Adrenal gland (tissue), 12 donors: Measurements from ENCODE around the gene PPP2R3B. TPM values are rescaled to one million over a fixed set of nuclear protein-coding genes. Genes with fewer than 3 reads are reported as not detected.

Experiments
- DNase-seq, 7 donors: peaks; one replicate each; pipeline ENCODE4 v3.0.0-alpha.2; 2019 to 2020
- H3K27ac ChIP-seq, 5 donors: fragments of 200-600 bp; sonication (generic) in 4 of 5; 1 replicate in 3 of 5; 2 replicates in 2 of 5; pipeline versions ENCODE4 v1.5.1 to v1.8.0; 2016 to 2020; ENCODE audit warnings: mild to moderate bottlenecking in 1 of 5
- H3K27me3 ChIP-seq: fragments of 200-600 bp; 2 replicates; pipeline ENCODE4 v1.8.0; 2021
- H3K36me3 ChIP-seq, 2 donors: fragments of 200-600 bp; replicated peaks in 1 of 2; 1 replicate in 1 of 2; 2 replicates in 1 of 2; pipeline versions ENCODE4 v1.5.1 to v1.8.0; 2018 to 2022
- H3K4me1 ChIP-seq, 2 donors: fragments of 200-600 bp; replicated peaks in 1 of 2; 1 replicate in 1 of 2; 2 replicates in 1 of 2; pipeline versions ENCODE4 v1.5.1 to v1.8.0; 2018 to 2021
- H3K4me3 ChIP-seq, 4 donors: fragments of 200-600 bp; sonication (generic) in 3 of 4; one replicate each; pipeline ENCODE4 v1.5.1; 2016 to 2018
- H3K9me3 ChIP-seq, 3 donors: fragments of 200-600 bp; sonication (generic) in 1 of 3; replicated peaks in 1 of 3; 1 replicate in 2 of 3; 2 replicates in 1 of 3; pipeline versions ENCODE4 v1.5.1 to v1.8.0; 2016 to 2021
- CTCF ChIP-seq, 6 experiments: fragments of 450-650 bp in 4 of 6; fragments of 200-600 bp in 2 of 6; sonication (generic) in 1 of 6; IDR thresholded peaks; 1 replicate in 5 of 6; 2 replicates in 1 of 6; pipeline versions ENCODE4 v1.5.1 to v1.8.0; 2016 to 2021; ENCODE audit warnings: antibody characterized with exemption in 6 of 6, mild to moderate bottlenecking in 2 of 6, moderate library complexity in 1 of 6
- POLR2A ChIP-seq, 2 donors: fragments of 450-650 bp; IDR thresholded peaks; one replicate each; pipeline ENCODE4 v1.6.1; 2017; ENCODE audit warnings: antibody characterized with exemption in 2 of 2, mild to moderate bottlenecking in 2 of 2, moderate library complexity in 1 of 2
- WGBS, 4 donors: extraction: QIAGEN DNeasy Blood & Tissue Kit in 2 of 4; methylation state at CpG; one replicate each; pipeline versions ENCODE4 v1.1.5 to v1.1.7; 2013 to 2017; 5-methylcytosine and 5-hydroxymethylcytosine counted together
- intact Hi-C, 2 donors: fragments of 100-400 bp; cut with DNase I; formaldehyde crosslinking; loops; one replicate each; pipeline versions ENCODE4 v1.14.1 to v1.15.0; 2022 to 2023
- polyA plus RNA-seq, 3 donors: library from polyadenylated mRNA; stranded (reverse); fragments of 200-250 nt in 2 of 3; fragments of 350-450 nt in 1 of 3; fragmentation: Illumina TruSeq in 1 of 3; extraction: RNeasy Lipid Tissue Mini Kit (QIAGEN cat#74804) in 1 of 3; gene quantifications; one replicate each; pipeline ENCODE4 v1.2.3, GENCODE V29; 2013 to 2014
- total RNA-seq, 9 donors: library from RNA; depleted of rRNA in 4 of 9; stranded (reverse); fragments of >200 nt in 4 of 9; fragments of 120-200 nt in 1 of 9; fragmentation: NEBNext Ultra II Directional in 1 of 9; extraction: Animal tissue kit (Norgen Biotek cat#: 25700) in 1 of 9; gene quantifications; one replicate each; pipeline versions ENCODE4 v1.1.0 to v1.2.4, GENCODE V29; 2013 to 2023
- donor health status: healthy with polysubstance abuse.
- donor health status: Bipolar disorder and iron deficiency.
- donor health status: DM: yes; HTN: yes; CAD: no.
- donor health status: DM: no; HTN: no; CAD: no.
- donor health status: DM: no; HTN: no; CAD: no.
- donor health status: DM: yes; HTN: yes; CAD: no.

PPP2R3B gene
- total and polyA plus RNA-seq, 12 donors, result 2.1 to 112 (median 14.2) TPM

DNA sequence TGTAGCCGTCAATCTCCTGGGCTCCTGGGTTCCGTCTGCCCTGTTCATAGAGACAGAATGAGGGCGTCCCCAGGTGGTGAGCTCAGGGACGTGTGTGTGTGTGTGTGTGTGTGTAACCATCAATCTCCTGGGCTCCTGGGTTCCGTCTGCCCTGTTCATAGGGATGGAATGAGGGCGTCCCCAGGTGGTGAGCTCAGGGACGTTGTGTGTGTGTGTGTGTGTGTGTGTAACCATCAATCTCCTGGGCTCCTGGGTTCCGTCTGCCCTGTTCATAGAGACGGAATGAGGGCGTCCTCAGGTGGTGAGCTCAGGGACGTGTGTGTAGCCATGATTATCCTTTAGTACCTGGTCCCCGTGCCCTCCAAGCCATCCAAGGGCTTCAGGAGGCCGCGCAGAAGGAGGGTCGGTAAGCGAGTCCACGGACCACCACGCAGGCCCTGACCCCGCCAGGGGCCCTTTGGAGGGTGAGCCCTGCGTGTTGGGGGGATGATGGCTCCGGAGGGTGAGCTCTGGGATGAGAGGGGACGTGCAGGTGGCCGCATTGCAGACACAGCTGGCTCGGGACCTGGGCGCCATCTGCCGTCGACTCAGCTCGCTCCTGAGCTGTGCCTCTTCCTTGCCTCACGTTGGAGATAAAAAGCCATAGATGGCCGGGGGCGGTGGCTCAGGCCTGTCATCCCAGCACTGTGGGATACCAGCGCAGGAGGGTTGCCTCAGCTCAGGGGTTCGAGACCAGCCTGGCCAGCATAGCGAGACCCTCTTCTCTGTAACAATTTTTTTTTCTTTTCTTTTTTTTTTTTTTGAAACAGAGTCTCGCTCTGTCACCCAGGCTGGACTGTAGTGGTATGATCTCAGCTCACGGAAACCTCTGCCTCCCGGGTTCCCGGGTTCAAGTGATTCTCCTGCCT lies 62.7 kb downstream of the PPP2R3B start:
- DNase-seq, result peak in 5 of 7 donors; percentile 32 to 76 (median 52)
- peaks cover 12% of the 10 kb centered on the region in 2 donors for H3K4me1 ChIP-seq
- H3K36me3 ChIP-seq, result no peaks in the 10 kb centered on the region
- no peaks in the 10 kb centered on the region for H3K9me3 ChIP-seq
- no peak overlapping the region for H3K27ac ChIP-seq
- intact Hi-C loops, result no loop called here
- WGBS, 4 donors, result 55 to 71% (median 66%) methylated on average over 20 to 38 of the region's 38 CpGs
- no peaks in the 10 kb centered on the region for H3K27me3 ChIP-seq
- H3K4me3 ChIP-seq, result no peak overlapping the region
- no peak for TF ChIP-seq POLR2A (IDR thresholded peaks at IDR 0.05)
- TF ChIP-seq CTCF (IDR thresholded peaks at IDR 0.05), result no peak

DNA sequence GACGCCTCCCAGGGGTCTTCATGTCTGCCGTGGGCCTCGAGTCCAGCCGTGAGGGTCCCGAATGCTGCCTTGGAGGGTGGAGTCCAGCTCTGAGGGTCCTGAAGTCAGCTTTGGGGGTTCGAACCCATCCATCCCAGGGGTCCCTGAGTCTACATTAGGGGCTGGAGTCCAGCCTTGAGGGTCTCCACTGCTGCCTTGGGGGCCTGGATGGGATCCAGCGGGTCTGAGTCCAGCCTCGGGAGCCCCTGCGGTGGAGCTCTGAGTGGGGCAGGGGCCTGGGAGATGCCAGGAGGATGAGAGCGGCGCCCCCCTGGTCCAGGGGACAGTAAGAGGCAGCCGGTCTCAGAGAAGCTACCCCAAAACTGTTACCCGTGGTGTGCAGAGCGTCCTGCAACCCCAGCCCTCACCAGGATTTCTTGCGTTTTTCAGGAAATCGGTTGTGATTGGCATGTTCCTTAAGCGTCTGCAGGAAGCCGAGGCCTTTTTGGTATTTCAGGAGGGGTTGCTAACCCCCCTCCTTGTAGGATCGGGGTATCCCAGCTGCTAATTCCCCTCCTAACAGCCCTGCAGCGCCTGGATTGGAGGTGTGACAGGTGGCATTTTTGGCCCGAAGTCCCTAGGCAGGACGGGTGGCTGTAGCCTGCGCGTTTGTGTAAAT lies 66.5 kb downstream of the PPP2R3B start:
- TF ChIP-seq CTCF (IDR thresholded peaks at IDR 0.05) (no peak), POLR2A (IDR thresholded peaks at IDR 0.05) (no peak)
- no peak overlapping the region for H3K27ac ChIP-seq
- DNase-seq, result peak in 3 of 7 donors; percentile 17 to 63 (median 33)
- no peaks in the 10 kb centered on the region for H3K9me3 ChIP-seq
- H3K4me1 ChIP-seq, result peaks cover 12 to 15% of the 10 kb centered on the region in 2 donors
- WGBS, 4 donors, result 12 to 21% (median 14%) methylated on average over 15 to 24 of the region's 24 CpGs
- peaks cover 0 to under 1% of the 10 kb centered on the region in 2 donors for H3K36me3 ChIP-seq
- peak overlapping the region in 2 of 4 donors; percentile 88 to 100 for H3K4me3 ChIP-seq
- H3K27me3 ChIP-seq, result no peaks in the 10 kb centered on the region
- intact Hi-C loops, result no loop called here

DNA sequence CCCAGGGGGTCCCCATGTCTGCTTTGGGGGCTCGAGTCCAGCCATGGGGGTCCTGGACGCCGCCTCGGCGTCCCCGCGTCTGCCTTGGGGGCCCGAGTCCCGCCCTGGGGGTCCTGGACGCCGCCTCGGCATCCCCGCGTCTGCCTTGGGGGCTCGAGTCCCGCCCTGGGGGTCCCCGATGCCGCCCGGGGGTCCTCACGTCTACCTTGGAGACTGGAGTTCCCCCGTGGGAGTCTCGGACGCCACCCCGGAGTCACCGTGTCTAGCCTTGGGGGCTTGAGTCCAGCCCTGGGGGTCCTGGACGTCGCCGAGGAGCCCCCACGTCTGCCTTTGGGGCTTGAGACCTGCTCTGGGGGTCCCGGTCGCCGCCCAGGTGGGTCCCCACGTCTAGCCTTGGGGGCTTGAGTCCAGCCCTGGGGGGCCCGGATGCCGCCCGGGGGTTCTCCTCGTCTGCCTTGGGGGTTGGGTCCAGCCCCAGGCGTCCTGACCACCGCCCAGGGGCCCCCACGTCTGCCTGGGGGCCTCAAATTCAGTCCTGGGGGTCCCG lies 67.1 kb downstream of the PPP2R3B start:
- peak overlapping the region; percentile 40 to 100 (median 89) for H3K4me3 ChIP-seq
- peak overlapping the region in 3 of 5 donors; percentile 60 to 81 (median 76) for H3K27ac ChIP-seq
- H3K27me3 ChIP-seq, result no peaks in the 10 kb centered on the region
- peaks cover 12 to 15% of the 10 kb centered on the region in 2 donors for H3K4me1 ChIP-seq
- no peaks in the 10 kb centered on the region for H3K9me3 ChIP-seq
- WGBS, 4 donors, result 0 to 1% (median 0%) methylated on average over 5 to 41 of the region's 41 CpGs
- DNase-seq, result peak in 4 of 7 donors; percentile 34 to 59 (median 49)
- intact Hi-C loops, result no loop called here
- no peak for TF ChIP-seq POLR2A (IDR thresholded peaks at IDR 0.05)
- TF ChIP-seq CTCF (IDR thresholded peaks at IDR 0.05), result no peak
- H3K36me3 ChIP-seq, result peaks cover 0 to 6% of the 10 kb centered on the region in 2 donors
